Limb (tissue), 2 donors: Measurements from ENCODE around the gene KLHDC4.
"Not testable (repeated sequence)": the region's sequence is repeated elsewhere in the genome, so short reads cannot be mapped to it uniquely, and the experiment has no call there.

Experiments used
- DNase-seq, 2 donors: peaks; one replicate each; pipeline ENCODE4 v3.0.0-alpha.2; 2016; ENCODE audit errors: extremely low spot score in 2 of 2

The KLHDC4 gene

DNA sequence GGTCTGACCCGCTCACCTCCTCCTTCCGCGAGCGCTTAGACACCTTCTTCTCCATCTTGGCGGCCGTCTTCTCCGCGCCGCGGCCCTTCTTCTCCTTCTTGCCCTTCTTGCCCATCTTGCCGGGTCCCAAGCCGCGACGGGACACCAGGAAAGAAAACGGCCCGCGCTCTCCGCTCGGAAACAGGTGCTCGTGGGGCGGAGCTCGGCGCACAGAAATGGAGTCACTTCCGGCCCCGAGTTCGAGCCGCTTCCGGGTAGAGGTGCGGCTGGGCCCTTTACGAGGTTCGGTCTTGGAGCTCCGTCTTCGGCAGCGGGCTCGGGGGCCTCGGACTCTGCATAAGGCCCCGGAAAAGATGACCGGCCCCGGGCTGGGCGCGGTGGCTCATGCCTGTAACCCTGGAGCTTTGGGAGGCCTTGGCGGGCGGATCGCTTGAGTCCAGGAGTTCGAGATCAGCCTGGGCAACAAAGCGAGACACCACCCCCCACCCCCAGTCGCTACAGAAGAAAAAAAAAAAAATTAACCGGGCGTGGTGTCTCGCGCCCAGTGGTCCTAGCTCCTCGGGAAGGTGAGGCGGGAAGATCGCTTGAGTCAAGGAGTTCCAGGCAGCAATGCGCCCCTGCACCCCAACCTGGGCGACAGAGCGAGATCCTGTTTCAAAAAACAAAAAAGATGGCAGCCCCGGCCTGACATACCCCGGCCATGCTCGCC, at the start of gene KLHDC4:
TSS of gene KLHDC4 (minus strand) at position 211 of the 709 bp plus-strand sequence. CDS start at position 115, 96 bp downstream.
- DNase-seq = peak; percentile 91 to 95

DNA sequence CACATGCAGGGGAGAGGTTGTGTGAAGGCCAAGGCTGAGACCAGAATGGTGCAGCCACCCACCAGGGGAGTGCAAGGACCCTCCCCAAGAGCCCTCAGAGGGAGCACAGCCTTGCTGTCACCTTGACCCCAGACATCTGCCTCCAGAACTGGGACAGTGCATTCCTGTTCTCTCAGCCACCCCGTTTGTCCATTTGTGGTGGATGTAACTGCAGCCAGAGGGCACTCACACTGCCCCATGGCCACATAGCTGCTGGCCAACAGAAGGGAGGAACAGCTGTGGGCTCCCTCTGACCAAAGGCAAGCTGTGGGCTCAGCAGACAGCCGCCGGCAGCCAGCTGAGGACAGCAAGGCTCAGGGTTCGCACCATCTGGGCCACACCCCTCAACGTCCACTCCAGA, 49.8 kb upstream of the KLHDC4 start:
- DNase-seq = no peak

DNA sequence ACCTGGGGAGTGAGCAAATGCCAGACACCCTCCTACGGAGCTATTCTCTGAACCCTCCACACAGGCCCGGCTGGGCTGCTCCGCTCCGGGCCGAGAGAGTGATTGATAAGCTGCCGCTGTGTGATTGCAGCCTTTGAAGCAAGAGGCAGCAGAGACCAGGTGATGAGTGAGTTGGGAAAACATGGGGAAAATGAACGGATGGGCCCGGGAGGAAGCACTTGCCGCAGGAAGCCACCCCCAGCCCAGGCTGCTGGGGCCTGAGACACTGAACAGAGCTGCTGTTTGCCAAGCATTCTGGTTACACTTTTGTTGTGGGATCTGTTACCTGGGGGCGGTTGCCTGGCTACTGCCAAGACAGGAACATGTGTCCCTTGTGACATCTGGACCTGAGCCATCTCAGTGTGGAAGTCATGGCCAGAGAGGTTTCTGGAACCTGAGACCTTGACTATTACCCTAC, 46.4 kb upstream of the KLHDC4 start:
- no peak for DNase-seq

DNA sequence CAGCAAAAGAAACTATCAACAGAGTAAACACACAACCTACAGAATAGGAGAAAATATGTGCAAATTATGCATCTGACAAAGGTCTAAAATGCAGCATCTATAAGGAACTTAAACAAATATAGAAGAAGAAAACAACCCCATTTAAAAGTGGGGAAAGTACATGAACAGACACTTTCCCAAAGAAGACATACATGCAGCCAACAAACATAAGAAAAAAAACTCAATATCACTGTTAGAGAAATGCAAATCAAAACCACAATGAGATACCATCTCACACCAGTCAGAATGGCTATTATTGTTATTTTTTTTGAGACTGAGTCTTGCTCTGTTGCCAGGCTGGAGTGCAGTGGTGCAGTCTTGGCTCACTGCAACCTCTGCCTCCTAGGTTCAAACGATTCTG, 45.7 kb upstream of the KLHDC4 start:
- not testable (repeated sequence) for DNase-seq

DNA sequence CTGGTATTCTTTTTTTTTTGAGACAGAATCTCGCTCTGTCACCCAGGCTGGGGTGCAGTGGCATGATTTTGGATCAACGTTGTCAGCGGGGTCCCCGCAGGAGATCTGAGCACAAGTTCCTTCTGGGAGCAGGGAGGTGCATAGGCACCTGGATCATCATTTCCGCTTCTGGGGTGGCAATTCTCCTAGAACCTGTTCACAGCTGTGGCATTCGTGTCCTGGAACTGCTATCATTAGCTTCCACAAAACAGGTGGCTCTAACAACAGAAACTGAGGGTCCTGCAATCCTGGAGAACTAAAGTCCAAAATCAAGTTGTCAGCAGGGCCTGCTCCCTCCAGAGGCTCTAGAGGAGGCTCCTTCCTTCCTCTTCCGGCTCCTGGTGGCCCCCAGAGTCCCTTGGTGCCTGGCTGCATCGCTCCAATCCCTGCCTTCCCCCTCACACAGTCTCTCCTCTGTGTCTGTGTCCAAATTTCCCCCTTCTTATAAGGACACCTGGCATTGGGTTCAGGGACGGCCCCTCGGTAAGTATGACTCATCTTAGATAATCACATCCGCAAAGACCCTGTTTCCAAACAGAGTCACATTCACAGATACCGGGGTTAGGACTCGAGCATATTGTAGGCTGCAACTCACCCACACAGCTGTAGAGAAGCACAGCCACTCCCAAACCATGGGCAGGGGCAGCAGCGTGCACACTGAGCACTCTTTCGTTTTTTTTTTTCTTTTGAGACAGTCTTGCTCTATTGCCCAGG, 43.5 kb upstream of the KLHDC4 start:
- no peak for DNase-seq

DNA sequence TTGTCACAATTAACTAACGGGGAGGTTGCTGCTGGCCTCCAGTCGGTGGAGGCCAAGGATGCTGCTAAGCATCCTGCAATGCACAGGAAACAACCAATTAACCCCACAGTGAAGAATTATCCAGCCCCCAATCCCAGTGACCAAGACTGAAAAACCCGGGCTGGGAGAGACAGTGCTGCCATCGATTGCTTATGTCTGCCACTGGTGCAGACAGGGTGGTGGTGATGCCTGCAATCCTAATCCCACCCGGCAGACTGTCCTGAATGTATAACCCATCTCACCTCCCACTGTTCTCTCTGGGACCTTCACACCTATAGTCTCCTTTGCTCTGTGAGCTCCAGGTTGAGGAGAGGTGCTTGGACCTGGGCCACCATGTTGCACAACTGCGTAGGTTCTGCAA, 42.3 kb upstream of the KLHDC4 start:
- no peak for DNase-seq

DNA sequence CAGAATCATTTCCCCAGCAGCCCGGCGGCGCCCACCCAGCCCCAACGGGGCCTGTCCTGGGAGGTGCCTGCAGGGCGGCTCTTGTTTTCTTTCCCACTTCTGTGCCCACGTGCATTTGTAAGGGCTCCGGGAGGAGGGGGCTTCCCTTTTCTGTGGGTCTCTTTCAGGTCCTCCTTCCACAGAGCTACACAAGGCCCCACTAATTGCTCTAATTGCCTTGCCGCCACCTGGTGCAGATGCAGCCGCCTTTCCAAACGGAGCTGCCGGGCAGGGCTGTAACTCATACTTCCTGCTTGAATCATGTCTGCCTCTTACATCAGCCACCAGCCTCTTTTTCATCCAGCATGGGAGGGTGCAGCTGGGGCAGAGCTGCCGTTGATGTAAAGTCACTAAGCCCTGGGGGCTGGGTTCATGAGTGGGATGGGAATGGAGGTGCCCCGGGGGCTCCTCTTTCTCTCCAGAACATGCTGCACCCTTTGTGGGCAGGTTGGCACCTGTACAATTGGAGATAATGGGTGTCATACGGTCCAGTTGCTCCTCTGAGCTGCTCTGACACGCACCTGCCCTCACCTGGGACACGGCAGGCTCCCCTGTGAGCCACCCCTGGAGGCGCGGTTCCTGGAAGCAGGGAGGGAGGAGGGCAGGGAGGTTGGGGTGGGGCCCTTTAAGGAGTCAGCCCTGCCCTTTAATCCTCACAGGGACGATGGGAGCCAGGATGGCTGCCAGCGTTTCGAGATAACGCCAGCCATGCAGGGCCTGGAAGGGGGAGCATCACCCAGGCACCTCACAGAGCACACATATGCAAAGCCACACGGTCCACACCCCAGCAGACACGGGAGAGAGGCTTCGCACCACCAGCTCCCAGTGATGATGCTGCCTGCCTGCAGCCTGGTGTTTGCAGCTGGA, 41.1 kb upstream of the KLHDC4 start:
- peak in 1 of 2 donors; percentile 72 for DNase-seq

DNA sequence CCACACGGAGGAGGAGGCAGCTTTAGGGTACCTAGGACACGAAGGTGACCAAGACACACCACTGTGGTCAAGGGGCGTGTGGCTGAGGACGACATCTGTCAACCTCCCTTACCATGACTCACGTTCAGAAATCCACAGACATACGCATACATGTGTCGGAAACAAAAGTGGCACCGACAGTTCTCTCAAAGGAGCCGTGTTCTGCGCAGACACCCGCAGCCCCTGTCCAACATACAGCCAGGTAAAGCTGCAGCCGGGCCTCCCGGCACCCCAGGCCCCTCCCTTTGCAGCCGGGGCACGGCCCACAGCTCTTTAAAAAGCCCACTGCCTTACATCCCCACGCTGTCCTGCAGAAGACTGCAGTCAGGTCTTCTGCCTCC, 40.5 kb upstream of the KLHDC4 start:
- no peak for DNase-seq

DNA sequence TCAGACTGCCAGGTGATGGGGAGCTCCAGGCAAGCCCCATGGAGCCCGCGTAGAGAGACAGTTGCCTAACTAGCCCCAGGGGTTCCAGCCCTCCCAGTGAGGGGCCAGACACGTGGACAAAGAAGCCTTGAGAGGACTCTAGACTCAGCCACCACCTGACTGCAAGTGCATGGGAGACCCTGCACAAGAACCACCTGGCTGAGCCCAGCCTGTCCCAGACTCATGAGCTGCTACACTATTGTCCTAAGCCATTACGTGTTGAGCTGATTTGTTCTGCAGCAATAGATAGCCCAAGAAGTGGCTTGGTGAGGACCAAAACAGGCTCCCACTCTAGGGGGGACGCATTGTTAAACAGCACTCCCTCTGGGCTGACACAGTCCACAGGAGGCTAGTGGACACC, 37.6 kb upstream of the KLHDC4 start:
- DNase-seq = no peak

DNA sequence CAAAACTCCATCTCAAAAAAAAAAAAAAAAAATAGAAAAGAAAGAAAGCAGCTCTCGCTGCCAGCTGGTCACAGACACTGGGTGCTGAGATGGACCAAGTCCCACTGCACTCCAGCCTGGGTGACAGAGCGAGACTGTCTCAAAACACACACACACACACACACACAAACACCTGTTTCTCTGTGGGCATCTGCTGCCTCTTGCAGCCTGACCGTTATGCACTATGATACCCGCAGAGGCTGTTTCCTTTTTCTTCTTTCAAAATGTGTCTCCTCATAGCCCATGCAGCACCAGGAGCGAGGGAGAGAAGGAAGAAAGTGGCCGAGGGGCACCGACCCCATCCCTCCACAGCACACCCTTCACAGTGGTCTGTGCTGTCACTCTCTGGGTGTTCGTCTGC, 36.9 kb upstream of the KLHDC4 start:
- no peak for DNase-seq

DNA sequence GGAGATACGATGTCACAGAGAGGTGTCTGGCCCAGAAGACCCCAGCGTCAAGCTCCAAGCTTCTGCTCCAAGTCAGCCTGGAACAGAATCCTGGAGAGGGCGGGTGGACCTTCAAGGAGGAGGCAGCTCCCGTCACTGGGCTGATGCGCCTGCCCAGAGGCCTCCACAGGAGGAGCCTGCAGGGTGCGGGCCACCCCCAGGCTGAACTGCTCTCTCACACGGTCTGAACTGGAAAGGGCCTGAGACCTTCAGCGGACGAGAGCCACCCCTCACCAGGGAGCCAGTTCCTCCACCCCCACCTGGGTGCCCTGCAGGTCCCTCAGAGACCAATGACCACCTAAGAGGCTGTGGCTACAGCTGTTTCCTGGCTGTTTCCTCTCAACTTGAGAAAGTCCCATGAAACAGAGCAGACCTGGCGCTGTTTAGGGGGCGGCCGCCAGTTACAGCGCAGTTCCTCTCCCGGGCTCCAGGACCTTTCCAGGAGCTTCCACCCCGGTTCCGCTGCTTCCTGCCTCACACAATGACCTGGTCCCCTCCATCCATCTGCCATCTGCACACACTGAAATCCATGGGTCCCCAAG, 36.0 kb upstream of the KLHDC4 start:
- no peak for DNase-seq

DNA sequence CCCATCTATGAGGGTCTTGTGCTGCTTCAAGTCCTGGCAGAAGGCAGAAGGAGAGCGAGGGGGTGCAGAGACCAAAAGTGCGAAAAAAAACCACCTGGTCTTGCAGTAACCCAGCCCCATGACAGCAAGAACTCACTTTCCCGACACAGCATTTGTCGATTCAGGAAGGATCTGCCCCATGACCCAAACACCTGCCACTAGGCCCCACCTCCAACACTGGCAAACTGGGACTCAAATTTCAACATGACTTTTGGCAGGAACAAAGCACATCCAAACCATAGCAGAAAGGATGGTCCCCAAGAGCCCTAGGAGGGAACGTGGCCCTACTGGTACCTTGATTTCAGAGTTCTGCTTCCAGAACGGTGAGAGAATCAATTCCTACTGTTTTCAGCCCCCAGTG, 34.7 kb upstream of the KLHDC4 start:
- DNase-seq = no peak

DNA sequence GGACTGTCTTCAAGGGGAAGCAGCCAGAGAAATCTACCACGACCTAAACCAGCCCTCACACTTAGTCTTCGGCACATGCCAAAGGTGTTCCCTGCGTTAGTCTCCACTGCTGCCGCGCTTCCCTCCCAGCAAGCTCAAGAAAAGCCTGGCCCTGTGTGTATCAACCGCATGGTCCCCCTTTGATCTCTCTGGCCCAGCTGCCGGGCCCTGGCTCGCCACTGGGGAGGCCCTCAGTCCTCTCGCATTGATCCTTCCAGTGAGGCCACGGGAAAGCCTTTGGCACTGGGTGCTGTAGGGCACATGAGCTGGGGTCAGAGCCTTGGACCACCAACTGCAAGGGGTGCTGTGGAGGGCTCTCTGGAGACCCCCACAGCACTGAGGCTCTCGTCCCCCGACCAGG, 29.6 kb upstream of the KLHDC4 start:
- DNase-seq = no peak

DNA sequence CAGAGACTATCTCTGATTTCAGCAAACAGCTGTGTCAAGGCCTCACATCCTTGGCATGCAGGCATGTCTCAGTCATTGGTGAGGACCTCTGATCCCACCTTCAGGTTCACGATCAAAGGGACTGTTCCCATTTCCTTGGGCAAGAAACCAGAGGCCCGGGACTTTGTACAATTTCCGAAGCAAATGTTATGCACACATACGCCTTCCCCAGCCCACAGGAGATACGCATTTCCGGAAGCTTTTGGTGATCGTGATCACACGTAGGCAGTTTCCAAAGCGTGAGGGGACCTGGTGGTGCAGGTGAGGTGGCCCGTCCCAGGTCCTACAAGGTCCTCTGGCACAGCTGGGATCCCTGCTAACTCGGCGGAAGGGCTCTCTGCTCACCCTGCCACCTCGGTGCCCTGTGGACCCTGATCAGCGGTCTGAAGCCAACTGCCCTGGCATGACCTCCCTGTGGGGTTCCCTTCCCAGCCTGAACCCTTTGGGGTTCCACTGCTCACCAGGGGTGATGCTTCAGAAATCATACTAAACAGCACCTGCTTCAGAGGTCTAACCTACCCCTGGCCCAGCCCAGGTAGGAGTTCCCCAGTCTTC, 28.8 kb upstream of the KLHDC4 start:
- no peak for DNase-seq

DNA sequence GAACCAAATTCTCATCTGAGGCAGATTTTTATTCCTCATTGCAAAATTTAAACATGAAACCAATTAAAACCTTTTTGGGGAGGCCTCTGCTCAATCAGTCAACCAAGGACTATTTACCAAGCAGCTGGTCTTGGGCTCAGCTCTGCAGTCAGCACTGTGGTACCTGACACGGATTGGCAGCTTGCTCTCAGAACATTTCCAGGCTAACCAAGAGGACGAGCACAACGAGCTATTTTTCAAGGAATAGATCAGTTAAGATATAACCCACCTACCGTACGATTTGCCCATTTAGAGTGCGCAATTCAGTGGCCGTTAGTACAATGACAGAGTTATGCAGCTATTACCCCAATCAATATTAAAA, 26.4 kb upstream of the KLHDC4 start:
- no peak for DNase-seq

DNA sequence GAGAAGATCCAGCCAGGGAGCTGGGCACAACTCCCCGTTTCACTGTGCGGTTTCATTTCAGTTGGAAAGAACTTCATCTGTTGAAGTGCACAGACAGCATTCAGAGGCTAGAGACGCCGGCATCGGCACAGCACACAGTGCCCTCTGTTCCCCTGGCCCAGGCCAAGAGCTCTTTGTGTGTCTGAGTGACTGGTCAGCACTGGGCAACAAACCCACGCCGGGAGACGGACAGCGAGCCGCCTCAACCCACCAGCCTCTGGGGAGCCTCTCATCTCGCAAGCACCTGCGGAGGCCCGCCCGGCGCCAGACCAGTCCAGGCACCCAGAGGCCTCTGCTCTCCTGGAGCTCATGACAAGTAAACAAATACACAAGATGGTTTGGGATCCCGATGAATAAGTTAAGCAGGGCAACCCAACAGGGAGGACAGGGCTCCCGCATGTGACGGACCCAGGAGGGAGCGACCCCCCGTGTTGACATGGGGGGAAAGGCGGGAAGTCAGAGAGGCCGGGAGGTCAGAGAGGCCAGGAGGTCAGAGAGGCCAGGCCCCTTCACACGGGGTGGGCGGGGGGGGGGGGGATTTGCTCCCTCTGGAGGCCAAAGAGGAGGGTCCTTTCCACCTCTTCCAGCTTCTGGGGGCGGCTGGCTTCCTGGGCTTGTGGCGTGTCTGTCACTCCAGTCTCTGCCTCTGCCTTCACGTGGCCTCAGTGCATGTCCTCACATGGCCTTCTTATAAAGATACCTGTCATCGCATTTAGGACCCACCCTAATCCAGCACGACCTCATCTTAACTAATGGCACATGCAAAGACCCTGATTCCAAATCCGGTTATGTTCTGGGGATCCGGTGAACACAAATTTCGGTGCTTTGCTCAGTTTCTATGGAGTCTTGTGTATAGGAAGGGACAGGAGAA, 25.8 kb upstream of the KLHDC4 start:
- DNase-seq = no peak

DNA sequence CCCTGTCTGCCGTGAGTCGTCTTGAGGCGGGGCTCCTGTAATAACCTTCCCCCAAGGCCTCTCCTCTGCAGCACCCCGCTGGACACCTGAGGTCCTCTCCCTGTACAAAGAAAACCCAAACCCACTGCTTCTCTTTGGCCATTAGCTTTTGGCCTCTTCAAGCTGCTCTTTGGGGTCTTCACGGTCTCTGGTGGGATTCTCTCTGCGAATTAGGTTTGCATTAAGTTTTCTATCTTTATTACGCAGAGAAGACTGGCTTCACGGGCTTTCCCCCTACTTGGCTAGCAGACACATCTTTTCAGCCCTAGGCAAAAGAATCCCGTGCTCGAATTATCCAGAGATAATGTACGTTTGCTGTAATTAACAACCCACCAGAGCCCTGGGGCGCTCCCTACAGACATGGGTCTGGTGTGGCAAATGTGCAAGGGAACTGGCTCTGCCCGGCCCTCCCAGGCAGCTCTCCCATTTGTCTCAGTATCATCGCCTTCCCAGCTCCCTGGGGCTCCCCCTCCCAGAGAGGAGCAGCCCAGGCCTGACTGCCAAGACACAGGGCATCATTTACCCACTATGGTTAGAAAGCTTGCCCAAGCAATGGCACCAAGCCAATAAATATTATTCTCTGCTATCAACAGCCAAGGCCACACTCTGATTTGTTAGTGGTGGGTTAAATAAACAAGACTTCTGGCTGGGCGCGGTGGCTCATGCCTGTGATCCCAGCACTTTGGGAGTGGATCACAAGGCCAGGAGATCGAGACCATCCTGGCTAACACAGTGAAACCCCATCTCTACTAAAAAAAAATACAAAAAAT, 24.7 kb upstream of the KLHDC4 start:
- DNase-seq = no peak

DNA sequence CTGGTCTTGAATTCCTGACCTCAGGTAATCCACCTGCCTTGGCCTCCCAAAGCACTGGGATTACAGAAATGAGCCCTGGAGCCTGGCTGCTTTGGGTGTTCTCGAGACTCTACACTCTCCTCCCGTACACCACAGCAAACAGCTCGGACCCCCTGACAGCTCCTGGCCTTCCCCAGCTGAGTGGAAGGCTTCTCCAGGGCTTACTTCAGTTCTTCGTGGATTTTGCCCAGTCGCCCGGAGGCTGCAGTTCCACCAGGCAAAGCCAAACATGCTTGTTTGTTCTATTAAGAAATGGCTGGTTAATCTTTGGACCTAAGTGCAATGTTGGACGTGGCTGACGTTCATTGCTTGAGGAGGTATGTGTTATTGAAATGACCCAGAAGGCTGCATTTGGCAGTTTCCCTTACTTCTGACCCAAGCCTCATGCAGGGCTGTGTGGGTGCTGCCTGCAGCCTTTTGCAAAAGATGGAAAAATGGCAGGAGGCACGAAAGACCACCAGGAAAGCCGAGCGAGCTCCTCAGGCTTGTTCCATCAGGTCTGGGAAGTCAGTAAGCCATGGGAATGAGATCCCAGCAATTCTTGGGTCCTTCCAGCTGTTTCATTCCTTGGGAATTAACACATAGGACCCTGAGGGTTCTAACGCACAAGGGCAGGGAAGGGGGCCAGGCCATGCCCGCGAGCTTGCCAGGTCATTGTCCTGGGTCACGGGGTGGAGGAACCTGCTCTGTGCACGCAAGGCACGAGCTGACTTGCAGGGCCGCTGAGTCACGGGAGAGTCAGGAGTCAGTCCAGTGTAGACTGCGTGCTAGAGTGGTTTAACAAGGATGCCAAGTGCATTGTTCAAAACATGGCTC, 23.9 kb upstream of the KLHDC4 start:
- no peak for DNase-seq
